Mesenteric fat pad (tissue), 1 donor: ENCODE data around the gene TUBGCP4. TPM values are rescaled to one million over a fixed set of nuclear protein-coding genes. Genes with fewer than 3 reads are reported as not detected.

Experiments used
- DNase-seq: peaks from one replicate; pipeline ENCODE4 v3.0.0-alpha.2; 2020; ENCODE audit warnings: low spot score
- total RNA-seq: library from RNA; stranded (reverse); fragmentation: NEBNext Ultra II Directional; extraction: Animal tissue kit (Norgen Biotek cat#: 25700); gene quantifications from one replicate; pipeline ENCODE4 v1.2.1, GENCODE V29; 2021
- donor health status: DM: yes; HTN: yes; CAD: no.

The TUBGCP4 gene
- total RNA-seq, 1 donor from 2014 or later, result 13.5 TPM

DNA sequence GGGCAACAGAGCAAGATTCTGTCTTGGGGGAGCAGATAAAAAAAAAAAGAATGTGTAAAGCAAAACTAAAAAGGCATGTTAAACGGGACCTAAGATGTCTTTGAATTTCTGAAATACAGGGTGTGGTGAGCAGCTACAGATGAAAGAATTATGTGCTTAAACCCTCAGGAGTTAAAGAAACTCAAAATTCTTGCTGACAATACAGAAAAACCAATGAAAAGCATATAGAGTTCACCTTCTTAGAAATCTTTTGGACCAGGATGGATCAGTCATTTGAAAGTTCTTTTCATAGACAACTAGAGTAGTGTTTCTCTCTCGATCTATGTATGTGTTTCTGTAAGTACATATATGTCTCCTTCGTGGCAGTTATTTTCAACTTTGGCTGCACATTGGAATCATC is 31.4 kb downstream of the TUBGCP4 start:
- DNase-seq, result no peak

- no peak for DNase-seq
Measured at GRCh38 chr15:43403616-43404015, 32.7 kb downstream of the TUBGCP4 start.

DNA sequence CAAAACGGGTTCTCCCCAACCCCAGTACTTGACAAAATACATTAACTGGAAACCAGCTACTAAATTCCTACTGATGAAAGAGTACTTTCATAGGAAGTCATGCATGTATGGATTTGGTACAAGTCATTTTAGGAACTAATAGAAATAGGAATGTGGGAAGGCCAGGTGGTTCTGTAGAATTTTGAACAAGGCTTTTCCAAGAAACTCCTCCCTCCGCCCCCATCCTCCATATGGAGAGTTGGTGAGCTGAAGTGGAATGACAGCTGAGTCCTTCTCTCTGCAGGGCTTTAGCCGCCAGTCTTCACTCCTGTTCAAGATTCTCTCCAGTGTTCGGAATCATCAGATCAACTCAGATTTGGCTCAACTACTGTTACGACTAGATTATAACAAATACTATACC is 33.2 kb downstream of the TUBGCP4 start:
- DNase-seq, result no peak

DNA sequence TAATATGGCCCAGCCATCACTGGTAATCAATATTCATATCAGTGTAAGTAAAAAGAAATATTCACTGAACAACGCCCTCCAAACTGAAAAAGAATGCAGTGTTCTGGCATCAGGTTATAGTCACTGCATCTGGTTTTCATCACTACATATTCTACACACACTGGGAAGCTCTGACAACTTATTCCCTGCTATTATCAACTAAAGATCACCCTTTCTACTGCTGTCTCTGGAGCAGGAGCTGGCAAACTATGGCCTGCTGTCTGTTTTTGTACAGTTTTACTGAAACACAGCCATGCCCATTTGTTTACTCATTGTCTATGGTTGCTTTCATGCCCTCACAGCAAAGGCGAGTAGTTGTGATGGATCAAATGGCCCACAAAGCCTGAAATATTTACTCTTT is 35.3 kb downstream of the TUBGCP4 start:
- DNase-seq, result no peak

DNA sequence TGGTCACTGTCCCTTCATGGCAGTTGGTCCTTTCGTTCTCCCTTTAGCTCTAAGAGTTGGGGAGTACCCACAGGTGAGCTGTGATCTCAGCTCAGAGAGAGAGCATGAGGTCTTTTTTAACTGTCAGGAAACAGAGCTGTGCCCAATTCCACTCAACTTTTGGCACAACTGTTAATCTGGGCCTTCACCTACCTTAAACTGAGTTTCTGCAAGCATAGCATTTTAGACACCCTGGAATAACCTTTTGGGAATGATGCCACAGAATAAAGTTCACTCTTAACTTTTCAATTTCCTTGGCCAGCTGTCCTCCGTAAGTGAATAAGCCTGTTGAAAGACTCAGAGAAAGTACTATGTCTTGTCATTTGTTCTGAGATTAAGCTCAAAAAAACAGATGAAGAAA is 35.9 kb downstream of the TUBGCP4 start:
- DNase-seq, result no peak

GRCh38 chr15:43408789-43409188 is 37.9 kb downstream of the TUBGCP4 start:
- DNase-seq, result no peak

DNA sequence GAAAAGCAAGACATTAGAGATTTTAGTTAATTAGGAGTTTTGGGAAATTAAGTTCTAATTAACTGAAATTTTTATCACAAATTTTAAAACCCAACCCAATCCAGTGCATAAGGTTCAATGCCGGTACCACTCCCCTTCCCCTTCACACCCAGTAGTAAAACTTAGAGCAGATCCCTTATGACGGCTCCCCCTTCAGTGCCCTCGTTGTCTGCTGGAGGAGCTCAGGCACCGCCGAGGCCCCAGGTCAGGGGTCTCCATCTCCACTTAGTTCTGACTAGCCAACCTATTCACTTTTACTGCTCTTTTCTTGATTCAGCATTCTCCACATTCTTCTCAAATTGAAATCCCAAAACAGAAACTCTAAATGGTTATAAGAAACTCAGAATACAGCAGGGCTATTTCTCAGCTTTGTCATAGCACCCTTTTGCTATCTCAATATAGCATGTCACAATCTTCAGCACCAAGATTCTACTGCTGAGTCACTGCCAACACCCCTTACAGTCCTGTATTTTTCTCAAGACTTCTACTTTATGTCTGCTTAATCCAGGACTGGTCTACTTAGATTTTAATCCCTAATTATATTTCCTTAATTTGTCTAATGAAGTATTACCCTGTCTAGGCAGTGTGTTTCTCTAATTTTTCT is 39.8 kb downstream of the TUBGCP4 start:
- no peak for DNase-seq

DNA sequence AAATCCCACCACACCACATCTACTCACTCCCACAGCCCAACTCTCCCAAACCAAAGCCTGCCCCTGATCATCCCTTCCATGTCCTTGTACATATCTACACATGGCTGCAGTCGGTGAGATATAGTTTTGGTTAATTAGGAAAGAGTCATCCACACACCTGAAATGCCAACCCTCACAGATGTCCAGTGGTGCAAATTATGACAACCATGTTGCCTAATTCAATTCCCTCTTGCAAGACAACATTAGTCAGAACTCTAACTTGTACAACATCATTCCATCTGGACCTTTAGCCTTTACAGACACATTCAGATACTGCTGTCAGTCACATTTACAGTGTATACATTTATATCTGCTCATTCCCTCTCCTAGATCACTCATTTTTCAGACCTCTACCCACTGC is 41.2 kb downstream of the TUBGCP4 start:
- DNase-seq, result no peak

DNA sequence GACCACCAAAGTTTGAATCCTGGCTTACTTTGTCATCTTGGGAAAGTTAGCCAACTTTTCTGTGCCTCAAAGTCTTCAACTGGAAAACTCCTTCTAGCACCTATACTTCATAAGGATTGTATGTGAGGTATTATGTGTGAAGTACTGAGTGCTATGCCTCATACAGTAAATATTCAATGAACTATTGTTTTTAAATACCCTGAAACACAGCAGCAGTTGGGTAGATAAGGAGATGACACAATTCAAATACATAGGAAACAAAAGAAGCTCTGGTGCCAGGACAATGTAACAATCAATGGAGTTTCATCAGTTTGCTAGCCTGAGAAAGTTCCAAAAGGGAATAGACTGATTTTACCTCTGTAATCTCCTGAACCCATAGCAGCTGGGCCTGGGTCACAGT is 43.3 kb downstream of the TUBGCP4 start:
- DNase-seq, result no peak

- DNase-seq, result no peak
Measured at GRCh38 chr15:43420435-43420834, 49.5 kb downstream of the TUBGCP4 start.

GRCh38 chr15:43420876-43421275 is 50.0 kb downstream of the TUBGCP4 start:
- DNase-seq, result no peak

DNA sequence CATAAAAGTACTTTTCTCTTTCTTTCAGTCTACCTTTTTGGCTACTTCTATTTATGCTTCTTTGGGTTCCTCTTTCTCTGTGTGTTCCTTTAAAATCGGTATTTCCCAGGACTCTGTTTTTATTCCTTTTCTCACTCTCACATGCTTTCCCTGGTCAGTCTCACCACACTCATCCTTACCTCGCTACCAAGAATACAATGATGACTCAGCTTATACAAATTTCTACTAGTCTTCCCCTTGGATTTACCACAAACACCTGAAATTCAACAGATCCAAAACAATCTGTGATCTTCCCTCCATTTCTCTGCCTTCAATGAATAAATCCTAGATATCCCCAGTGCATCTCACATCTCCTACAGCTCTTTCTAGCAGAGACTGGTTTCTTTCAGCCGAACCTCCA is 52.9 kb downstream of the TUBGCP4 start:
- no peak for DNase-seq

GRCh38 chr15:43429687-43430086 is 58.8 kb downstream of the TUBGCP4 start:
- no peak for DNase-seq

DNA sequence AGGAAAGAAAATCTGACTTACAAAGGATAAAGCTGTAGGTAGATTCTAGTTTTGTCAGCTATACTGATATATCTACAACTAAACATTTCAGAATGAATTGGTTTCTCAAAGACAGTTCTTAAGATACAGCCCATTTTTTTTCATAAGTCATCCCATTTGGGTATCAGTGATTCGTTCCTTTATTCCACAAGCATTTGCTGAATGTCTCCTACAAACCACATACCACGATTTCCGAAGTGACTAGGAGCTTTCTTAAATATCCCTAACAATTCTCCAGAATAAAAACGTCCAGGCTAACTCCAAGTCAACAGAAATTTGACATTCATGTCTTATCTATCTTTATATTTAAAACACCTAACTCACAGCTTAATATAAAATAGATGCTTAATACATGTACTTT is 62.3 kb downstream of the TUBGCP4 start:
- DNase-seq, result no peak

DNA sequence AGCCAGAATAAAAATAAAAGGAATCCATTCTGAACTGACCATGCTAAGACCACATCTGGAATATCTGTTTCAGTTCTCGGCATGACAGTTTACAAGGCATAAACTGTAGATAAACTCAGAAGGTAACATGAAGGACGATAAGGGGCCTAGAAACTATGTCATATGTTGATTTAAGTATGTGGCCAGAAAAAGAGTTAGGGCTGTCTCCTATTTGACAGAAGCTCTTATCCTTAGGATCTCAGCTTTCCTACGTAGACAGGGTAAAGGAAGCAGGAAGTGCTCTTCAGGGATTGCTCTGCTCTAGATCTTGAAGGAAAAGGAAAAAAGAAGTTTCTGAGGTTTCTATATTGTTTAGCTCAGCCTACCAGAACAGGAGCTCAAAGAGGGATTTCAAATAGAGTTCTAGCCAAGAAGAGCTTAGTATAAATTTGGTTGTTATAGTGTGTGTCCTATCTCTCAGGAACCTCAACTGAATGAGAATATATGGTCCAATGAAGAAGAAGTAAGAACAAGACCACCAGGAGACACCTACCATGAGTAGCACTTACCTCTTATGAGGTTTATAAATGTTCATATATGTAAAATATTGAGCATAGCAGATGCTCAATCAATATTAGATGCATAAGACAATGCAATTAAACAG is 62.9 kb downstream of the TUBGCP4 start:
- DNase-seq, result no peak

GRCh38 chr15:43434446-43434845 is 63.5 kb downstream of the TUBGCP4 start:
- DNase-seq, result no peak

DNA sequence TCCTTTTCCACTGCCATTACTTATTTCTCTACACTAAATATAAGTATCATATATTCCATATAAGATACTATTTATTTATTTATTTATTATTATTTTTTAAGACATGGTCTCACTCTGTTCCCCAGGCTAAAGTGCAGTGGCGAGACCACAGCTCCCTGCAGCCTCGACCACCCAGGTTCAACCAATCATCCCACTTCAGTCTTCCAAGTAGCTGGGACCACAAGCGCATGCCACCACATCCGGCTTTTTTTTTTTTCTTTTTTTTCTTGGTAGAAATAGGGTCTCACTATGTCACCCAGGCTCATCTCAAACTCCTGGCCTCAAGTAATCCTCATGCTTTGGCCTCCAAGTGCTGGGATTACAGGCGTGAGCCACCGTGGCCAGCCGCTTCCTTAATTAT is 65.5 kb downstream of the TUBGCP4 start:
- no peak for DNase-seq

- no peak for DNase-seq
Measured at GRCh38 chr15:43439268-43439667, 68.4 kb downstream of the TUBGCP4 start.

- no peak for DNase-seq
Measured at GRCh38 chr15:43440721-43441281, 69.9 kb downstream of the TUBGCP4 start.

DNA sequence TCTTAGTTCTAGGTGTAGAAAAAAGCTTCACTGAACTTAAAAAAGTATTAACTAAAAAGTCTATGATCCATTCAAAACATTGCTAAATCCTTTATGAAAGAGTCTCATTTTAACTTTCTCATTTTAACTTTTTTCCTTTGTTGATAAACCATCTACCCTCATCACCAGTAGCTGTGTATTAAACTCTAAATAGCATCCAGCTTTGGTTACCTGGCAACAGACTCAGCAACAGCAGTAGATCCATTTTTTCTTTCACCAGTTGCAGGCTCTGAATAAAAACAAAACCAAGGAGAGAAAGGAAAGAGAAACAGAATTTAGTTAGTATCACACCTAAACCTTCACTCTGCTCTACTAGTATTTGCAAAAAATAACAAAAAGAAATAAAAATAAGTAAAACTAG is 70.4 kb downstream of the TUBGCP4 start:
- DNase-seq, result no peak

DNA sequence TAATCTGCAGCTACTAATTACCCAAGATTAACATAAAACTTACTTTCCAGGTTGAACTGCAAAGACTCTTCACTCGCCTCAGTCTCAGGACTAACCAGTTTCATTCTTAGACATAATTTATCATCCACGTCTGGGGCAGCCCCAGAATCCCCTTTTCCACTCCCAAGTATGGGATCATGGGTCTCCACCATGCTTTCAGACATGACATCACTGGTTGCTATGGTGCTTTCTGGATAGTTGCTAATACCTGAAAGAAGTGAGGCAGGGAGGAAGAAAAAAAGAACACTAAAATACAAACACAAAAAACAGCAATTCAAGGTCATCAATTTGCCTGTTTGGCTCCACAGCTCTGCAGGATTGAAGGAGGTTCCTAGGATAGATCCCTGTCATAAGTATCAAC is 75.4 kb downstream of the TUBGCP4 start:
- DNase-seq, result no peak

GRCh38 chr15:43449981-43450380 is 79.1 kb downstream of the TUBGCP4 start:
- DNase-seq, result no peak
